ENCODE data around the gene RNF186.

- TF ChIP-seq, protein P1, sequence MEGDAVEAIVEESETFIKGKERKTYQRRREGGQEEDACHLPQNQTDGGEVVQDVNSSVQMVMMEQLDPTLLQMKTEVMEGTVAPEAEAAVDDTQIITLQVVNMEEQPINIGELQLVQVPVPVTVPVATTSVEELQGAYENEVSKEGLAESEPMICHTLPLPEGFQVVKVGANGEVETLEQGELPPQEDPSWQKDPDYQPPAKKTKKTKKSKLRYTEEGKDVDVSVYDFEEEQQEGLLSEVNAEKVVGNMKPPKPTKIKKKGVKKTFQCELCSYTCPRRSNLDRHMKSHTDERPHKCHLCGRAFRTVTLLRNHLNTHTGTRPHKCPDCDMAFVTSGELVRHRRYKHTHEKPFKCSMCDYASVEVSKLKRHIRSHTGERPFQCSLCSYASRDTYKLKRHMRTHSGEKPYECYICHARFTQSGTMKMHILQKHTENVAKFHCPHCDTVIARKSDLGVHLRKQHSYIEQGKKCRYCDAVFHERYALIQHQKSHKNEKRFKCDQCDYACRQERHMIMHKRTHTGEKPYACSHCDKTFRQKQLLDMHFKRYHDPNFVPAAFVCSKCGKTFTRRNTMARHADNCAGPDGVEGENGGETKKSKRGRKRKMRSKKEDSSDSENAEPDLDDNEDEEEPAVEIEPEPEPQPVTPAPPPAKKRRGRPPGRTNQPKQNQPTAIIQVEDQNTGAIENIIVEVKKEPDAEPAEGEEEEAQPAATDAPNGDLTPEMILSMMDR (IDR thresholded peaks at IDR 0.05) = no peak
- TF ChIP-seq POLR2A (IDR thresholded peaks at IDR 0.05) (no peak), POLR2AphosphoS5 (IDR thresholded peaks at IDR 0.05) (no peak)
Measured at GRCh38 chr1:19859876-19860275, 44.8 kb upstream of the RNF186 start.

All from stomach (tissue), 4 donors.